IMR-90 (cell line): ENCODE data around the gene PNRC2. TPM values are rescaled to one million over a fixed set of nuclear protein-coding genes. Genes with fewer than 3 reads are reported as not detected.

Experiments
- ATAC-seq: fragments of 200-7000 bp; cut with Tn5 transposase; 2 replicates; pipeline ENCODE4 v1.9.1; 2020; ENCODE audit warnings: low read depth, mild to moderate bottlenecking, moderate library complexity
- BruUV-seq: library from RNA; stranded (reverse); fragments of 400-500 nt; replicated peaks from 2 replicates; lab custom pipeline; 2021; lab: Mats Ljungman, UMichigan
- CTCF ChIA-PET: fragments of 300-600 bp; formaldehyde crosslinking; extraction: SDS; loops from one replicate; lab custom pipeline; 2021; ENCODE audit warnings: antibody characterized with exemption; lab: Yijun Ruan, JAX
- POLR2A ChIA-PET: fragments of 300-600 bp; sonication (Branson Sonifier 250); formaldehyde crosslinking; loops from one replicate; lab custom pipeline; 2022; ENCODE audit warnings: antibody characterized with exemption; ENCODE audit not compliant: unreplicated experiment; lab: Charles Lee
- DNase-seq: peaks from one replicate; pipeline ENCODE4 v3.0.0; 2013
- H2AFZ ChIP-seq: replicated peaks from 2 replicates; pipeline ENCODE3; 2013; ENCODE audit warnings: low read length, mild to moderate bottlenecking; ENCODE audit not compliant: poor library complexity
- H2AK5ac ChIP-seq: 2 replicates; pipeline ENCODE4 v1.6.1; 2013; ENCODE audit warnings: low read depth, low read length, inconsistent platforms
- H2AK9ac ChIP-seq: replicated peaks from 2 replicates; pipeline ENCODE3; 2013; ENCODE audit warnings: mild to moderate bottlenecking, low read depth, low read length, moderate library complexity; ENCODE audit not compliant: poor library complexity
- H2BK120ac ChIP-seq: 2 replicates; pipeline ENCODE4 v1.6.1; 2013; ENCODE audit warnings: low read depth, low read length, inconsistent platforms
- H2BK15ac ChIP-seq: 3 replicates; pipeline ENCODE4 v1.6.1; 2013; ENCODE audit warnings: low read depth, low read length, inconsistent platforms
- H2BK20ac ChIP-seq: 2 replicates; pipeline ENCODE4 v1.6.1; 2013; ENCODE audit warnings: low read depth, mild to moderate bottlenecking, inconsistent platforms, low read length, moderate library complexity
- H2BK5ac ChIP-seq: 2 replicates; pipeline ENCODE4 v1.6.1; 2013; ENCODE audit warnings: mild to moderate bottlenecking, low read depth, low read length, inconsistent platforms; ENCODE audit not compliant: poor library complexity, severe bottlenecking
- H3K14ac ChIP-seq: replicated peaks from 2 replicates; pipeline ENCODE4 v1.6.1; 2013; ENCODE audit warnings: low read depth, low read length, inconsistent platforms
- H3K18ac ChIP-seq: 2 replicates; pipeline ENCODE4 v1.6.1; 2013; ENCODE audit warnings: low read depth, low read length, control low read depth
- H3K23ac ChIP-seq: 2 replicates; pipeline ENCODE4 v1.6.1; 2013; ENCODE audit warnings: low read depth, low read length, inconsistent platforms
- H3K27ac ChIP-seq: 2 replicates; pipeline ENCODE4 v1.5.1; 2013; ENCODE audit warnings: mild to moderate bottlenecking, control low read depth, low read length; ENCODE audit not compliant: insufficient read depth
- H3K27me3 ChIP-seq: 2 replicates; pipeline ENCODE4 v1.6.1; 2013; ENCODE audit warnings: low read length; ENCODE audit not compliant: control insufficient read depth, insufficient read depth
- H3K36me3 ChIP-seq: 2 replicates; pipeline ENCODE4 v1.6.1; 2013; ENCODE audit warnings: low read length, mixed read lengths; ENCODE audit not compliant: control insufficient read depth, insufficient read depth
- H3K4ac ChIP-seq: 2 replicates; pipeline ENCODE4 v1.6.1; 2013; ENCODE audit warnings: low read depth, low read length, inconsistent platforms
- H3K4me1 ChIP-seq: 2 replicates; pipeline ENCODE4 v1.6.1; 2013; ENCODE audit warnings: low read length, mixed read lengths; ENCODE audit not compliant: control insufficient read depth, insufficient read depth
- H3K4me2 ChIP-seq: 2 replicates; pipeline ENCODE4 v1.6.1; 2013; ENCODE audit warnings: low read depth, mild to moderate bottlenecking, control low read depth, low read length, moderate library complexity
- H3K4me3 ChIP-seq: 2 replicates; pipeline ENCODE4 v1.5.1; 2013; ENCODE audit warnings: low read depth, mild to moderate bottlenecking, control low read depth, low read length, moderate library complexity; ENCODE audit not compliant: insufficient read depth
- H3K56ac ChIP-seq: 2 replicates; pipeline ENCODE4 v1.6.1; 2013; ENCODE audit warnings: low read length, inconsistent platforms; ENCODE audit not compliant: insufficient read depth; ENCODE audit errors: extremely low read depth
- H3K79me1 ChIP-seq, 2 experiments: 2 replicates each; pipeline ENCODE4 v1.6.1; 2013; ENCODE audit warnings: low read length in 2 of 2, inconsistent platforms in 1 of 2, low read depth in 1 of 2
- H3K9ac ChIP-seq: 2 replicates; pipeline ENCODE4 v1.6.1; 2013; ENCODE audit warnings: low read depth, low read length, control low read depth
- H3K9me1 ChIP-seq: 2 replicates; pipeline ENCODE4 v1.6.1; 2013; ENCODE audit warnings: low read length, inconsistent platforms; ENCODE audit not compliant: insufficient read depth
- H3K9me3 ChIP-seq: 2 replicates; pipeline ENCODE4 v1.6.1; 2013; ENCODE audit warnings: low read length; ENCODE audit not compliant: control insufficient read depth, insufficient read depth
- H4K20me1 ChIP-seq: 2 replicates; pipeline ENCODE4 v1.6.1; 2013; ENCODE audit warnings: low read length, inconsistent platforms; ENCODE audit not compliant: insufficient read depth
- H4K5ac ChIP-seq: 2 replicates; pipeline ENCODE4 v1.6.1; 2013; ENCODE audit warnings: mild to moderate bottlenecking, low read depth, low read length, control low read depth
- H4K8ac ChIP-seq, 2 experiments: 2 replicates each; pipeline ENCODE4 v1.6.1; 2013; ENCODE audit warnings: low read depth in 2 of 2, low read length in 2 of 2, control low read depth in 1 of 2, inconsistent platforms in 1 of 2
- H4K91ac ChIP-seq: 2 replicates; pipeline ENCODE4 v1.6.1; 2013; ENCODE audit warnings: low read depth, low read length, inconsistent platforms; ENCODE audit not compliant: insufficient read depth
- BHLHE40 ChIP-seq: fragments of 150-350 bp; IDR thresholded peaks from 2 replicates; pipeline ENCODE4 v1.6.1; 2016; ENCODE audit warnings: mild to moderate bottlenecking, low read depth, low read length
- CEBPB ChIP-seq: IDR thresholded peaks from 2 replicates; pipeline ENCODE4 v1.6.1; 2012; ENCODE audit warnings: low read depth, low read length, improper control_type of control experiment
- MAZ ChIP-seq: IDR thresholded peaks from 2 replicates; pipeline ENCODE4 v1.6.1; 2012; ENCODE audit warnings: low read depth, mild to moderate bottlenecking, low read length, improper control_type of control experiment, moderate library complexity, borderline replicate concordance
- NFE2L2 ChIP-seq: fragments of 150-350 bp; IDR thresholded peaks from 2 replicates; pipeline ENCODE4 v1.6.1; 2016; ENCODE audit warnings: low read depth, mild to moderate bottlenecking, low read length
- SMC3 ChIP-seq: fragments of 150-350 bp; IDR thresholded peaks from 2 replicates; pipeline ENCODE4 v1.6.1; 2016; ENCODE audit warnings: low read depth, mild to moderate bottlenecking, antibody characterized with exemption, low read length, moderate library complexity
- WGBS, 2 experiments: methylation state at CpG; one replicate each; pipeline versions ENCODE4 v1.1.5 to v1.1.7; 2013; ENCODE audit warnings: missing lambda C conversion rate in 2 of 2; ENCODE audit not compliant: insufficient read length in 1 of 2; ENCODE audit errors: extremely low coverage in 2 of 2; 5-methylcytosine and 5-hydroxymethylcytosine counted together
- dilution Hi-C: fragments of 300-500 bp; cut with HindIII; formaldehyde crosslinking; loops from one replicate; pipeline ENCODE4 v1.14.3; 2018; ENCODE audit warnings: low sequenced_read_pairs; ENCODE audit not compliant: unreplicated experiment
- in situ Hi-C: fragments of 300-500 bp; cut with MboI; formaldehyde crosslinking; loops from 3 replicates; pipeline ENCODE4 v1.14.3; 2019; ENCODE audit warnings: low sequenced_read_pairs, inconsistent platforms, mixed read lengths
- intact Hi-C: fragments of 100-400 bp; cut with micrococcal nuclease; formaldehyde crosslinking; loops from 2 replicates; pipeline ENCODE4 v1.10.0; 2022
- polyA plus RNA-seq, 3 experiments: library from polyadenylated mRNA; depleted of rRNA; stranded (reverse); fragments of >200 nt; gene quantifications; 2 replicates each; pipeline ENCODE4 v1.2.3, GENCODE V29; 2012; ENCODE audit warnings: low replicate concordance in 1 of 3
- total RNA-seq: library from RNA; depleted of rRNA; stranded (reverse); fragments of >200 nt; gene quantifications from 2 replicates; pipeline ENCODE4 v1.2.3, GENCODE V29; 2012
- TF ChIP-seq, protein P1 (sequence below): conservative IDR thresholded peaks from 2 replicates; pipeline ENCODE4 v1.5.1; 2012; ENCODE audit warnings: mild to moderate bottlenecking, low read depth, low read length, improper control_type of control experiment
- TF ChIP-seq, protein P2 (sequence below): fragments of 150-350 bp; IDR thresholded peaks from 2 replicates; pipeline ENCODE4 v1.6.1; 2016; ENCODE audit warnings: low read depth, mild to moderate bottlenecking, low read length, moderate library complexity, borderline replicate concordance

PNRC2 gene
- total and polyA plus RNA-seq, 2 of the 4 experiments (the other 2 are of a cell fraction), result 50.6 to 76.0 TPM

DNA sequence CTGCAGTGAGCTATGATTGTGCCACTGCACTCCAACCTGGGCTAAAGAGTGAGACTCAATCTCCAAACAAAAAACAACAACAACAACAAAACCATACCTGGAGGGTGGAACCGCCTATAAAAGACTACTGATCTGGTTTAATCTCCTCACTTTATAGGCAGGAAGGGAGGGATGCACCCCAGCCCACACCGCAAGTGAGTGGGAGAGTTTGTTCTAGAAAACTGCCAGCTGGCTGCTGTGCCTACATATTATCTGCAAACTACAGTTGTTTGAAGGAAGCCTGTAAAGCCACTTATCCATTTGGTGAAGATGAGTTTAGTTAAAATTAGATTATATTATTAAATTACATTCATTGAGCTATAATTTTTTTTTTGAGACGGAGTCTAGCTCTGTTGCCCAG lies 29.6 kb downstream of the PNRC2 start:
- H2BK5ac ChIP-seq, result no peak overlapping the region
- H4K5ac ChIP-seq, result no peak overlapping the region
- no TSS peak for BruUV-seq
- no peak overlapping the region for H3K14ac ChIP-seq
- no peaks in the 10 kb centered on the region for H3K27me3 ChIP-seq
- H3K23ac ChIP-seq, result no peak overlapping the region
- H3K27ac ChIP-seq, result no peak overlapping the region
- no peak overlapping the region for H2BK15ac ChIP-seq
- no CpG with 5 or more reads among the region's 3 CpGs for WGBS, 2 experiments
- no peak overlapping the region for H3K18ac ChIP-seq
- H4K91ac ChIP-seq, result no peak overlapping the region
- intact Hi-C loops, result no loop called here
- H3K9ac ChIP-seq, result no peak overlapping the region
- POLR2A ChIA-PET, result no interaction called here
- no peaks in the 10 kb centered on the region for H3K9me3 ChIP-seq
- H2AK5ac ChIP-seq, result no peak overlapping the region
- ATAC-seq (no peak), DNase-seq (no peak)
- H3K4me2 ChIP-seq, result no peak overlapping the region
- in situ Hi-C loops, result no loop called here
- no peak overlapping the region for H4K8ac ChIP-seq
- no peaks in the 10 kb centered on the region for H3K79me1 ChIP-seq
- peaks cover 2% of the 10 kb centered on the region for H3K9me1 ChIP-seq
- H3K36me3 ChIP-seq, result no peaks in the 10 kb centered on the region
- no peaks in the 10 kb centered on the region for H4K20me1 ChIP-seq
- H2AK9ac ChIP-seq, result no peak overlapping the region
- no peak overlapping the region for H3K4ac ChIP-seq
- no peak overlapping the region for H2BK120ac ChIP-seq
- H3K4me1 ChIP-seq, result peaks cover 1% of the 10 kb centered on the region; the same call in 1 of the 2 replicates
- CTCF ChIA-PET, result interaction anchor here (0.6 to 0.7 kb wide), 2 partner anchors 19 to 60 kb away, joined by 3 read pairs; no protein-coding TSS in a partner anchor
- no peak overlapping the region for H3K56ac ChIP-seq
- no peak overlapping the region for H3K4me3 ChIP-seq
- dilution Hi-C loops, result no loop called here
- H2AFZ ChIP-seq, result no peak overlapping the region
- TF ChIP-seq, protein P1, sequence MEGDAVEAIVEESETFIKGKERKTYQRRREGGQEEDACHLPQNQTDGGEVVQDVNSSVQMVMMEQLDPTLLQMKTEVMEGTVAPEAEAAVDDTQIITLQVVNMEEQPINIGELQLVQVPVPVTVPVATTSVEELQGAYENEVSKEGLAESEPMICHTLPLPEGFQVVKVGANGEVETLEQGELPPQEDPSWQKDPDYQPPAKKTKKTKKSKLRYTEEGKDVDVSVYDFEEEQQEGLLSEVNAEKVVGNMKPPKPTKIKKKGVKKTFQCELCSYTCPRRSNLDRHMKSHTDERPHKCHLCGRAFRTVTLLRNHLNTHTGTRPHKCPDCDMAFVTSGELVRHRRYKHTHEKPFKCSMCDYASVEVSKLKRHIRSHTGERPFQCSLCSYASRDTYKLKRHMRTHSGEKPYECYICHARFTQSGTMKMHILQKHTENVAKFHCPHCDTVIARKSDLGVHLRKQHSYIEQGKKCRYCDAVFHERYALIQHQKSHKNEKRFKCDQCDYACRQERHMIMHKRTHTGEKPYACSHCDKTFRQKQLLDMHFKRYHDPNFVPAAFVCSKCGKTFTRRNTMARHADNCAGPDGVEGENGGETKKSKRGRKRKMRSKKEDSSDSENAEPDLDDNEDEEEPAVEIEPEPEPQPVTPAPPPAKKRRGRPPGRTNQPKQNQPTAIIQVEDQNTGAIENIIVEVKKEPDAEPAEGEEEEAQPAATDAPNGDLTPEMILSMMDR, result no peak
- TF ChIP-seq BHLHE40 (no peak), CEBPB (no peak), NFE2L2 (no peak), SMC3 (no peak), MAZ (no peak)
- TF ChIP-seq, protein P2, sequence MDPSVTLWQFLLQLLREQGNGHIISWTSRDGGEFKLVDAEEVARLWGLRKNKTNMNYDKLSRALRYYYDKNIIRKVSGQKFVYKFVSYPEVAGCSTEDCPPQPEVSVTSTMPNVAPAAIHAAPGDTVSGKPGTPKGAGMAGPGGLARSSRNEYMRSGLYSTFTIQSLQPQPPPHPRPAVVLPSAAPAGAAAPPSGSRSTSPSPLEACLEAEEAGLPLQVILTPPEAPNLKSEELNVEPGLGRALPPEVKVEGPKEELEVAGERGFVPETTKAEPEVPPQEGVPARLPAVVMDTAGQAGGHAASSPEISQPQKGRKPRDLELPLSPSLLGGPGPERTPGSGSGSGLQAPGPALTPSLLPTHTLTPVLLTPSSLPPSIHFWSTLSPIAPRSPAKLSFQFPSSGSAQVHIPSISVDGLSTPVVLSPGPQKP, result no peak
- H2BK20ac ChIP-seq, result no peak overlapping the region
